ENCODE results near the gene EIF2D.
A peak's percentile ranks its signal among the peaks of the same experiment; 100 is the strongest.

The EIF2D gene

GRCh38 chr1:206544562-206545257 lies 67.6 kb downstream of the EIF2D start:
- DNase-seq, result peak; percentile 59

Measured in NCI-H510A treated with DMSO at 0.1 percent for 48 hours (cell line).